ENCODE data around the gene GAMT.

GAMT gene

GRCh38 chr19:1418496-1418775 lies 17.1 kb upstream of the GAMT start:
- DNase-seq (ENCODE audit: low spot score): no peak

DNA sequence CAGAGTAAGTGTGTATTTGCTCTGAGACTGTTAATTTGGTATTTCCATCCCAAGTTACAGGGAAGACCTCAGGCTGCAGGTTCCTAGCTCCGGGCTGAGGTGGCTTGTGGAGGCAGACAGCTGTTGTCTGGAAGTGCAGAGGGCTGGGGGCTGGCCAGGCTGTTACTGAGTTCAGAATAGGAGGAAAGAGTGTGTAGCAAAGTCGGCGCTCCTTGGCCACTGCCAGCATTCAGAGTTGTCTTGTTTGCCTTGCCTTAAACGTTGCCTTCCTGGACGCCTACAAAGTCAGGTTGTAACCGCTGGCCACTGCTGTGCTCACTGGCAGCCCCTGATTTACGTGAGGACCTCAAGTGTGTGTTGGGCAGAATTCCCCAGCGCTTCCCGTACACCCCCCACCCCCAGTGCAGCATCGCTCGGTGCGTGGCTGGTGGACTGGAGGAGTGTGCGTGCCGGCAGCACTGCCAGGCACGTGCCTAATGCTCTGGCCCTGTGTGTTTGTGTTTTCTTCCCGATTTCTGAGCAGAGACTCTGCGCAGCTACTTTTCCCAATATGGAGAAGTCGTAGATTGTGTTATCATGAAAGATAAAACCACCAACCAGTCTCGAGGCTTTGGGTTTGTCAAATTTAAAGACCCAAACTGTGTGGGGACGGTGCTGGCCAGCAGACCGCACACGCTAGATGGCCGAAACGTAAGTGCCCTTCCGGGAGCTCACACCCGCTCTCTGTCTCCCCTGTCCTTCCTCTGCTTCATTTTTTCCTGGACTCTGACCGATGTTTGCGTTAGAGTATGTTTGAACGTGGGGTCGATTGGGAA lies 16.5 kb upstream of the GAMT start:
- DNase-seq (ENCODE audit: low spot score): no peak

DNA sequence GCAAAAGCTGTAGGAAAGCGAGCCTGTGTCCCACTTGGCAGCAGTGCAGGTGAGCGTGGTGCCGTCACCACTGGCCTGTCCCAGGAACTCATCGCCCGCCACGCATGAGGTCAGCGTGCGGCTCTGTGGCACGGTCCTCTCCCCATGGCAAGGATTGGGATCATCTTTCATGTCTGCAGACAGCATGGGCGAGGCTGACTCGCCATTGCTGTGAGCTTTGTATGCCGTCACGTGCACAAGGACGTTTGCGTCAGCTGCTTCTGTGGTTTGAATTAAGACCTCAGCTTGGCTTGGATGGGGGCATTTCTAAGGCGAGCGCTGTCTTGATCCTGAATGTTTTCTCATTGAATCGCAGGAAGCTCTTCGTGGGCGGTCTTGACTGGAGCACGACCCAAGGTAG lies 15.8 kb upstream of the GAMT start:
- DNase-seq (ENCODE audit: low spot score): no peak

DNA sequence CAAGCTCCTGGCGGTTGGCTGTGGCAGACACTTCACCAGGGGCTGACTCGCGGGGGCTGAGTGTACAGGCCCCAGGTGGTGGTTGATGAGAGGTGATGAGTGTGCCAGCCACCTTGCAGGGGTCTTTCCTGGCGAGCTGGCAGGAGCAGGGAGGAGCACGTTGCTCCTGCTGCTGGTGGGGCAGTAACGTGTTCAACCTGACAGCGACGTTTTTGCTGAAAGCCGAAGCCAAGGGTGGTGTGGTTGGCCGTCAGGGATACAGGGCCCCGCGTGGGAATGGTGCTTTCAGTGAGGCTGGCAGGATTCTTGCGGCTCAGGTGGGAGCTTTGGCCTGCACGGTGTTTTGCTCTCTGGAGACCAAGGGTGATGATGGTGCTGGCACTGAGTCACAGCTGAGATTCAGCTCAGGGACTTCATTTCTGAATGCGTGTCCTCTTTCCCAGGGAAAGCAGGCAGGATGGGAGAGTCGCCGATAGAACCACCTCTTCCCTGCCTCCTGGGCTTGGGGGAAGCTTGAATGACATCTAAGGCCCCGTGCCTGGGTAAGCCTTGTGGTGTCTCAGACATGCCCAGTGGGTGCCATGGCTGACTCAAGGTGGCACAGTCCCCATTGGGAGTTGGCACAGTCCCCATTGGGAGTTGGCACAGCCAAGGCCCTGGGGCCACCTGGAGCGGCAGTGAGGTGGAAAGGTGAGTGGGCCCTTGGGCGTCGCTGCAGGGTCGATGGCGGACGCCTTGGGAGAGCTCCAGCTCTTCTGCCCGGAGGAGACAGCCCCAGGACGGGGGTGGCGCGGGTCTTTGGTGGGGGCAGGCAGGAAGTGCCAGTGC lies 14.9 kb upstream of the GAMT start:
- no peak for DNase-seq (ENCODE audit: low spot score)

GRCh38 chr19:1412995-1413800 lies 11.9 kb upstream of the GAMT start:
- no peak for DNase-seq (ENCODE audit: low spot score)

- DNase-seq (ENCODE audit: low spot score): no peak
Measured at GRCh38 chr19:1412323-1412923, 11.1 kb upstream of the GAMT start.

DNA sequence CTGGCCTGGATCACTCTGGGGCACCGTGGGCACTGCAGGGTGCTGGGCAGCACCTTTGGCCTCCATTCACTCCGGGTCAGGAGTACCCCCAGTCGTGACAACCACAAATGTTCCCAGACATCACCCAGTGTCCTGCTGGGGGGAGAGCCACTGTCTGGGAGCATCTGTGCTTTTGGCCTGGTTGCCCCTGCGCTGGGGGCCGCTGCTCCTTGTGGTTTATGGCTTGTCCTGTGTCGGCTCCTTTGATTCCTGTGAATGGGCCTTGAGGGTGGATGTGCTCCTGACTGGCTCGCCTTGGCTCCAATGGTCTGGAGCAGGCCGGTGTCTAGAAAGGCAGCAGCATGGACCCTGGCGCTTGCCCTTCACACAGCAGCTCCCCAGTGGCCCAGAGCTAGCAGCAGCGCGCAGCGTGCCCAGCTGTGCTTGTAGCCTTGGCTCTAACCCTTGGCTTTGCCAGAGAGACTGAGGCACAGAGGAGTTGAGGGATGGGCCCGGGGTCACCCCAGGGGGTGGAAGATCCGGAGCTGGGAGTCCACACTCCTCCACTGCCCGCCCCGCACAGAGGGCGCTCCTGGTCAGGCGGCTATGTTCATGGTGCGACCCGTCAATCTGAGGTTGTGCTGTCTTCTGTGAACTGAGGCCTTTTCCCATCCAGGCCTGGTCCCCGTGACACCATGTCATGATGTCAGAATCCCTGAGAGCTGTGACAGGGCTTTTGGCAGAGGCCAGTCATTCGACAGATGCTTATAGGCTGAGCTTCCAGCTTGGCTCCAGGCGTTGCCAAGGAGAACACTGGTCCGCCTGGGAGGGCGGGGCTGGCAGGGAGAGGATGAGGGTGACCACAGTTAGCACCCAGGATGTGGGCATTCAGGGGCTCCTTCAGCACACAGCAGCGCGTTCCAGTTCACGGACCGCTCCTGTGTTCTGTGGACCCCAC lies 10.2 kb upstream of the GAMT start:
- peak; percentile 31 for DNase-seq (ENCODE audit: low spot score)

- no peak for DNase-seq (ENCODE audit: low spot score)
Measured at GRCh38 chr19:1410789-1411188, 9.4 kb upstream of the GAMT start.

DNA sequence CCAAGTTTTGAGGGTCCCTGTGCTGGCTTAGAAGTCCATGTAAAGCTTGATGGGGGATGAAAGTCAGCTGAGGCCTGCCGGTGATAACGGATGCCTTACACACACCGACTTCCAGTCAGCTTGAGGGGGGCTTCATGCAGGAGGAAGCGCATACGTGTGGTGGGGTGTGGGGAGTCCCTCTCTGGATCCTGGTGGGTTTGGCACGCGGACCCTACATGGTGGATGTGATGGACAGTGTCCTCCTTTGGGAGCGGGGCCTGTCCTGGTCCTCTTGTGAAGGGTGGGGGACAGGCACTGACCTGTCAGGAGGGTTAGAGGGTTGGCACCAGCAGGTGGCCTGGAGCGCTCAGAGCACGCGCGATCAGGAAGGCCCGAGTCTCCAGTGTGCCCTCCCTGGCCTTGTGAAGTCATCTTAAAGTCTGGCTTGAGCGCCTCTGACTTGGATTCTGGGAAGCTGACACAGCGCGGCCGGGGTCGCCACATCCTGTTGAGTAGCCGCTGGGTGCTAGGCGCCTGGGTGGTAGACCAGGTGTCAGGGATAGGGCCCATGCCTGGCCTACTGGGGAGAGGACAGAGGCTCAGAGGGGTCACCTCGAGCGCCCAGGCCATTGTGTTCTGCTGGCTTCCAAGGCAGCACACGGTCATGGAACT lies 8.9 kb upstream of the GAMT start:
- DNase-seq (ENCODE audit: low spot score): no peak

- no peak for DNase-seq (ENCODE audit: low spot score)
Measured at GRCh38 chr19:1409204-1410005, 8.1 kb upstream of the GAMT start.

GRCh38 chr19:1408300-1409203 lies 7.2 kb upstream of the GAMT start:
- DNase-seq (ENCODE audit: low spot score): peak; percentile 59

GRCh38 chr19:1407528-1408299 lies 6.4 kb upstream of the GAMT start, which contains the start of gene DAZAP1:
Gene DAZAP1 (plus strand): TSS chr19:1407586. CDS start chr19:1407774, 188 bp downstream.
- DNase-seq (ENCODE audit: low spot score): no peak

GRCh38 chr19:1406774-1407527 lies 5.6 kb upstream of the GAMT start:
- DNase-seq (ENCODE audit: low spot score): peak; percentile 99

DNA sequence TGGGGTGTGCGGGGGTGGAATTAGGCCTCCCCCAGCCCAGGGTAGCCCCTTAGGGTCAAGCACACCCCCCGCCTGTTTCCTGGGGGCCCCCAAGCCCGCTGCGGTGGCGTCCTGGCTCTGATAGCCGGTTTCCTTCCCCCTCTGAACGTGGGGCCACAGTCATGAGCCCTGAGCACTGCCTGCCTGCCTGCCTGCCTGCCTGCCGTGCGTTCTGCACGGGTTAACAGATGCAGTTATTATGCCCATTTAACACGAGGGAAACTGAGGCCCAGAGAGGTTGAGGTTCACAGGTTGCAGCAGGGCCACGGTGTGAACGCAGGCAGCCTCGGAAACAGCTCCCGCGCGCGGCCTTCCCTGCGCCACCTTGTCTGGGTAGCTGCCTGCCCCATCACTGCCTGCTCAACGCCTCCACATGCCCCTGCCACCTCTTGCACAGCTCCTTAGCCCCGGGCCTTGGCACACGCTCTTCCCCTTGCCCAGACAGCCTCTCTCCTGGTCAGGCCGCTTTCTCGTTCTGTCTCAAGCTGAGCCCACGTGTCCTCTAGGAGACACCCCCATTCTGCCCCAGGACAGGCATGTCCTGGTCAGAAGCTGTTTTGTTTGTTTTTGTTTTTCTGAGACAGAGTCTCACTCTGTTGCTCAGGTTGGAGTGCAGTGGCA lies 1.2 kb upstream of the GAMT start:
- DNase-seq (ENCODE audit: low spot score): no peak

DNA sequence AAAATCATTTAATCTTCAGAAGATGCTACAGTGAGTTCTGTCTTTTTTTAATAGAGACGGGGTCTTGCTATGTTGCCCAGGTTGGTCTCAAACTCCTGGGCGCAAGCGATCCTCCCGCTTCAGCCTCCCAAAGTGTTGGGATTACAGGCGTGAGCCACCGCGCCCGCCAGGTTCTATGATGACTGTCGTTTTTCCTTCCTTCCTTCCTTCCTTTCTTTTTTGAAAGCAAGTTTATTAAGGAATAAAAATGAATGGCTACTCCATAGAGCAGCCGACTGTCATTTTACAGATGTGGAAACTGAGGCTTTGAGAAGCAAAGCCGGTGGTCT lies 511 bp upstream of the GAMT start:
- DNase-seq (ENCODE audit: low spot score): no peak

- DNase-seq (ENCODE audit: low spot score): no peak
Measured at GRCh38 chr19:1400281-1401137, 833 bp downstream of the GAMT start.
